Lower lobe of right lung (tissue), 2 donors: ENCODE data around the gene RUVBL2. TPM values are rescaled to one million over a fixed set of nuclear protein-coding genes. Genes with fewer than 3 reads are reported as not detected.

Source experiments
- ATAC-seq, 2 donors: fragments of 200-7000 bp; cut with Tn5 transposase; one replicate each; pipeline ENCODE4 v1.9.1; 2020 to 2022; ENCODE audit warnings: mild to moderate bottlenecking in 2 of 2, moderate library complexity in 2 of 2
- DNase-seq: peaks from one replicate; pipeline ENCODE4 v3.0.0-alpha.2; 2020
- H3K27ac ChIP-seq: fragments of 200-600 bp; one replicate; pipeline ENCODE4 v1.8.0; 2022
- H3K27me3 ChIP-seq: fragments of 200-600 bp; one replicate; pipeline ENCODE4 v1.8.0; 2022; ENCODE audit warnings: low read depth
- H3K36me3 ChIP-seq: fragments of 200-600 bp; one replicate; pipeline ENCODE4 v1.8.0; 2022; ENCODE audit warnings: mild to moderate bottlenecking
- H3K4me1 ChIP-seq: fragments of 200-600 bp; one replicate; pipeline ENCODE4 v1.8.0; 2022
- H3K4me3 ChIP-seq: fragments of 200-600 bp; one replicate; pipeline ENCODE4 v1.8.0; 2022; ENCODE audit warnings: mild to moderate bottlenecking
- H3K9me3 ChIP-seq: fragments of 200-600 bp; one replicate; pipeline ENCODE4 v1.8.0; 2022
- CTCF ChIP-seq: fragments of 200-600 bp; IDR thresholded peaks from one replicate; pipeline ENCODE4 v1.8.0; 2022; ENCODE audit warnings: antibody characterized with exemption, mild to moderate bottlenecking
- intact Hi-C: fragments of 100-400 bp; cut with DNase I; formaldehyde crosslinking; loops from one replicate; pipeline ENCODE4 v1.11.0; 2022
- microRNA-seq: library from miRNA; unstranded; fragments of <30 nt; microRNA quantifications from one replicate; pipeline ENCODE4 v1.2.0, GENCODE V29; 2020; ENCODE audit warnings: borderline number of aligned reads
- total RNA-seq: library from RNA; stranded (reverse); fragmentation: NEBNext Ultra II Directional; extraction: Animal tissue kit (Norgen Biotek cat#: 25700); gene quantifications from one replicate; pipeline ENCODE4 v1.2.1, GENCODE V29; 2021
- donor health status: DM: no; HTN: yes; CAD: no; lungs with severe emphysema.

RUVBL2 gene
- total RNA-seq, 1 donor from 2014 or later = 45.3 TPM

DNA sequence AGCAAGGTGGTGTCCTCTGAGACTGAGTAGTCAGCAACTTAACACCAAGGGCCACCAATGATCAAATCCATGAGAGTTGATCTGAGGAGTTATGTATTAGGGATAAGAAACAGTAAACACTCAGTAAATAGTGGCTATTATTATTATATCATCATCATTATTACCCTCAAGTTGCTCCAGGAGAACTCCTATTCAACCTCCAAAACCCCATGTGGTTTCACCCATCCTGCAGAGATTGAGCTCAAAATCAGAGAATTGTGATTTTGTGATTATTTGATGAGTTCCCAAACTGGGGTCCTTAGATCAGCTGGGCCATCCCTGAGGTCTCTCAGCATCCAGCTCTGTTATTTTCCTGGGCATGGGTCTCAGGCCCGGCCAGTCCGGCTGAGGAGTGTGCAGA, 67.3 kb downstream of the RUVBL2 start:
- Histone ChIP-seq H3K27me3 (peaks cover 39% of the 10 kb centered on the region), H3K27ac (no peak overlapping the region), H3K9me3 (no peaks in the 10 kb centered on the region), H3K36me3 (no peaks in the 10 kb centered on the region), H3K4me1 (peaks cover 21% of the 10 kb centered on the region), H3K4me3 (no peak overlapping the region)
- intact Hi-C loops = no loop called here
- ATAC-seq (no peak), DNase-seq (no peak)
- no peak for TF ChIP-seq CTCF

DNA sequence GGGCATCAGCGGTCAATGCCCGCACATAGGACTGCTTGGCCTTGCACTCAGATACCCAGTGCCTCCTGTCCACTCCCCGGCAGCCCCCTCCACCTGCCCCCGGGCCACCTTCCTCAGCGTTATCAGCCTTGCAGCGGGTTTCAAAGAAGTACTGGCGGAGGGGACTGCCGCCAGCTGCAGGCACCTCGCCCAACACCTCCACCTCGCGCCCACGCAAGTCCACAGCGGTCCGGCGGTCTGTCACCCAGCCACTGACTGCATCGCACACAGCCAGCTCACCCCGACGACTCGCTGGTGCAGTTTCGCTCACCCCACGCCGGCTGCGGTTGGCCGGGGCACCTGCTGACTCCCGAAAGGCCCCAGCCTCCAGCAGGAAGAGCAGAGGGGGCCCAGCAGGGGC, 67.8 kb downstream of the RUVBL2 start:
- intact Hi-C loops = no loop called here
- DNase-seq = no peak
- ATAC-seq = no peak
- H3K4me1 ChIP-seq = peaks cover 16% of the 10 kb centered on the region
- peaks cover 43% of the 10 kb centered on the region for H3K27me3 ChIP-seq
- H3K4me3 ChIP-seq = no peak overlapping the region
- H3K9me3 ChIP-seq = no peaks in the 10 kb centered on the region
- TF ChIP-seq CTCF = no peak
- H3K27ac ChIP-seq = no peak overlapping the region
- H3K36me3 ChIP-seq = no peaks in the 10 kb centered on the region

GRCh38 chr19:49064029-49064629, 70.4 kb downstream of the RUVBL2 start:
- intact Hi-C loops = no loop called here
- peak; percentile 85 to 88 for ATAC-seq
- Histone ChIP-seq H3K4me1 (no peaks in the 10 kb centered on the region), H3K4me3 (peak overlapping the region; percentile 39), H3K27me3 (peaks cover 36% of the 10 kb centered on the region), H3K9me3 (no peaks in the 10 kb centered on the region), H3K27ac (peak overlapping the region; percentile 24), H3K36me3 (no peaks in the 10 kb centered on the region)
- no peak for TF ChIP-seq CTCF
- peak; percentile 68 for DNase-seq

DNA sequence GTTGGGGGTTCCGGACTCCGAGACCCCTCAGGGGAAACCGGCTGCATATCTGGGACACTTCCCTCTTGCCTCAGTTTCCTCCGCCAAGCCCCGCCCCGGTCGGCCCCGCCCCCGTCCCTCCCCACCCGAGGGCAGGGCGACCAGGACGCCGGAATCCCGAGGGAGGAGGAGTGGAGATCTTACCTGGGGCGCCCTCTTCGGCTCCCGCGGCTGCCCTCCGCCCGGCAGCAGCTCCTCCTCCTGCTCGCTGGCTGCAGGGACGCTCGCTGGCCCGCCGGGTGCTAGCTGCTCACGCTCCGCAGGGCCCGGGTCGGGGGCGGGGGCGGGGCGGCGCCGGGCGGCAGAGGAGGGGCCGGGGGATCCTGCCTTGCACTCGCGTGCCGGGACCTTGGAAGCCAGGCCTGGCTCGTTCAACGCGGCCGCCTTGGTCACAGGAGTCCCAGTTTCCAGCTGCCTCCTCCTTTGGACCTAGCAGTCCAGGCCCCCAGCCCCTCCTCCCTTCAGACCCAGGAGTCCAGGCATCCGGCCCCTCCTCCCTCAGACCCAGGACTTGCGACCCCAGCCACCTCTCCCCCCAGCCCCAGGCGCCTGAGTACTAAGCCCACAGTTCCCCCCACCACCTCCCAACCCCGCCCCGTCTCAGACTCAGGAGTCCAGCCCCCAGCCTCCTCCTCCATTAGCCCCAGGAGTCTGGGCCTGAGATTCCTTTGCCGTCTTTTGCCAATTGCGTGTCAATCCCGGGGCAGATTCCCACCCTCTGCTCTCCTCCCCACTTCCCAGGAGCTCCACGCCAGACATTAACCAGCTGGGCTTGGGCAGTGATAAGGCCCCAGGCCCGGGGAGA, 71.3 kb downstream of the RUVBL2 start, which contains the start of gene NTF4:
NTF4 (minus strand) TSS at position 51 of the 844 bp plus-strand sequence. CDS start 2,821 bp downstream, outside the sequence.
- H3K4me1 ChIP-seq = no peaks in the 10 kb centered on the region
- peak within 1 kb of the TSS; percentile 24 for H3K27ac ChIP-seq
- H3K27me3 ChIP-seq = peaks cover 36% of the 10 kb centered on the region
- no peak for TF ChIP-seq CTCF
- peak; percentile 77 to 90 for ATAC-seq
- no peaks in the 10 kb centered on the region for H3K9me3 ChIP-seq
- H3K4me3 ChIP-seq = peak within 1 kb of the TSS; percentile 39
- intact Hi-C loops = no loop called here
- DNase-seq = peak; percentile 58
- no peaks in the 10 kb centered on the region for H3K36me3 ChIP-seq

Small RNA genes lying within 50 kb of the gene (microRNA-seq; reads per million reads assigned to microRNA genes)
- not detected for gene MIR6798

Other genes with a start within 250 kb of the RUVBL2 start
- 2.9 TPM for gene IZUMO1, start 247.0 kb upstream of the RUVBL2 start, total RNA-seq
- gene FUT1, start 241.2 kb upstream of the RUVBL2 start, total RNA-seq = 13.2 TPM
- gene FGF21, start 238.4 kb upstream of the RUVBL2 start, total RNA-seq = not detected
- 60.7 TPM for gene BCAT2, start 182.9 kb upstream of the RUVBL2 start, total RNA-seq
- gene HSD17B14, start 157.4 kb upstream of the RUVBL2 start, total RNA-seq = 22.7 TPM
- gene PLEKHA4, start 125.3 kb upstream of the RUVBL2 start, total RNA-seq = 21.2 TPM
- gene PPP1R15A, start 121.5 kb upstream of the RUVBL2 start, total RNA-seq = 80.4 TPM
- not detected for gene TULP2, start 95.1 kb upstream of the RUVBL2 start, total RNA-seq
- 310 TPM for gene NUCB1, start 93.6 kb upstream of the RUVBL2 start, total RNA-seq
- 1.9 TPM for gene DHDH, start 60.2 kb upstream of the RUVBL2 start, total RNA-seq
- gene BAX, start 39.0 kb upstream of the RUVBL2 start, total RNA-seq = 142 TPM
- gene FTL, start 28.6 kb upstream of the RUVBL2 start, total RNA-seq = 9,799 TPM
- 24.8 TPM for gene GYS1, start 578 bp upstream of the RUVBL2 start, total RNA-seq
- not detected for gene LHB, start 23.2 kb downstream of the RUVBL2 start, total RNA-seq
- gene CGB3, start 30.4 kb downstream of the RUVBL2 start, total RNA-seq = not detected
- gene CGB2, start 38.0 kb downstream of the RUVBL2 start, total RNA-seq = not detected
- not detected for gene CGB1, start 43.0 kb downstream of the RUVBL2 start, total RNA-seq
- not detected for gene CGB5, start 50.0 kb downstream of the RUVBL2 start, total RNA-seq
- gene CGB8, start 55.2 kb downstream of the RUVBL2 start, total RNA-seq = not detected
- 0.77 TPM for gene CGB7, start 63.9 kb downstream of the RUVBL2 start, total RNA-seq
- 3.1 TPM for gene NTF4, start 70.9 kb downstream of the RUVBL2 start, total RNA-seq
- not detected for gene KCNA7, start 78.8 kb downstream of the RUVBL2 start, total RNA-seq
- gene SNRNP70, start 91.6 kb downstream of the RUVBL2 start, total RNA-seq = 203 TPM
- 10.6 TPM for gene LIN7B, start 120.5 kb downstream of the RUVBL2 start, total RNA-seq
- 1.4 TPM for gene C19orf73, start 125.3 kb downstream of the RUVBL2 start, total RNA-seq
- 4.3 TPM for gene PPFIA3, start 125.7 kb downstream of the RUVBL2 start, total RNA-seq
- 1.8 TPM for gene HRC, start 161.5 kb downstream of the RUVBL2 start, total RNA-seq
- 51.6 TPM for gene TRPM4, start 163.9 kb downstream of the RUVBL2 start, total RNA-seq